ENCODE measurements around the gene NCBP2L.

The NCBP2L gene

GRCh38 chrX:107777536-107777832, at the start of gene NCBP2L:
Gene NCBP2L (plus strand): TSS chrX:107777733. CDS start chrX:107794221, 16,488 bp downstream.
- TF ChIP-seq REST (IDR thresholded peaks at IDR 0.05; ENCODE audit: low read depth): no peak
- TF ChIP-seq TAF1 (IDR thresholded peaks at IDR 0.05; ENCODE audit: low read depth): no peak
- no peak for TF ChIP-seq MAX (IDR thresholded peaks at IDR 0.05)
- no peak for TF ChIP-seq TCF12 (IDR thresholded peaks at IDR 0.05; ENCODE audit: low read depth)
- TF ChIP-seq RAD21 (IDR thresholded peaks at IDR 0.05; ENCODE audit: low read depth): no peak
- TF ChIP-seq ZBTB7A (IDR thresholded peaks at IDR 0.05; ENCODE audit: low read depth): no peak

GRCh38 chrX:107728371-107729099, 49.0 kb upstream of the NCBP2L start:
- TF ChIP-seq YY1 (IDR thresholded peaks at IDR 0.05; ENCODE audit: low read depth) (no peak), CEBPB (IDR thresholded peaks at IDR 0.05) (no peak), CREB1 (IDR thresholded peaks at IDR 0.05; ENCODE audit: low read depth) (no peak), MAX (IDR thresholded peaks at IDR 0.05) (no peak)

- TF ChIP-seq EP300 (IDR thresholded peaks at IDR 0.05; ENCODE audit: borderline replicate concordance) (no peak), REST (IDR thresholded peaks at IDR 0.05; ENCODE audit: low read depth) (no peak), FOXM1 (IDR thresholded peaks at IDR 0.05; ENCODE audit: borderline replicate concordance, low read depth) (no peak), NFIC (IDR thresholded peaks at IDR 0.05) (no peak), RAD21 (IDR thresholded peaks at IDR 0.05; ENCODE audit: low read depth) (no peak), CEBPB (IDR thresholded peaks at IDR 0.05) (no peak)
Observed at GRCh38 chrX:107729558-107730297, 47.8 kb upstream of the NCBP2L start.

GRCh38 chrX:107730298-107730655, 47.3 kb upstream of the NCBP2L start:
- TF ChIP-seq FOXM1 (IDR thresholded peaks at IDR 0.05; ENCODE audit: borderline replicate concordance, low read depth) (no peak), TAF1 (IDR thresholded peaks at IDR 0.05; ENCODE audit: low read depth) (no peak), ZBTB7A (IDR thresholded peaks at IDR 0.05; ENCODE audit: low read depth) (no peak), CREB1 (IDR thresholded peaks at IDR 0.05; ENCODE audit: low read depth) (no peak), NFIC (IDR thresholded peaks at IDR 0.05) (no peak), CEBPB (IDR thresholded peaks at IDR 0.05) (no peak)

GRCh38 chrX:107730991-107731766, 46.4 kb upstream of the NCBP2L start:
- no peak for TF ChIP-seq NFIC (IDR thresholded peaks at IDR 0.05)

GRCh38 chrX:107731831-107732502, 45.6 kb upstream of the NCBP2L start:
- TF ChIP-seq EP300 (IDR thresholded peaks at IDR 0.05; ENCODE audit: borderline replicate concordance): 0 out of 2 replicates have a peak, but pooled peaks have one; percentile 30
- peak; percentile 88 for TF ChIP-seq NFIC (IDR thresholded peaks at IDR 0.05)
- no peak for TF ChIP-seq FOXM1 (IDR thresholded peaks at IDR 0.05; ENCODE audit: borderline replicate concordance, low read depth)
- TF ChIP-seq TEAD4 (IDR thresholded peaks at IDR 0.05): peak; percentile 14; the same call in 1 of the 2 replicates
- 0 out of 2 replicates have a peak, but pooled peaks have one; percentile 27 for TF ChIP-seq MAX (IDR thresholded peaks at IDR 0.05)
- peak; percentile 46 for TF ChIP-seq TCF12 (IDR thresholded peaks at IDR 0.05; ENCODE audit: low read depth)
- no peak for TF ChIP-seq RAD21 (IDR thresholded peaks at IDR 0.05; ENCODE audit: low read depth)

- TF ChIP-seq USF1 (IDR thresholded peaks at IDR 0.05) (no peak), ZBTB7A (IDR thresholded peaks at IDR 0.05; ENCODE audit: low read depth) (no peak), EP300 (IDR thresholded peaks at IDR 0.05; ENCODE audit: borderline replicate concordance) (no peak), TEAD4 (IDR thresholded peaks at IDR 0.05) (no peak), NFIC (IDR thresholded peaks at IDR 0.05) (no peak), TCF12 (IDR thresholded peaks at IDR 0.05; ENCODE audit: low read depth) (no peak), FOXM1 (IDR thresholded peaks at IDR 0.05; ENCODE audit: borderline replicate concordance, low read depth) (no peak), CREB1 (IDR thresholded peaks at IDR 0.05; ENCODE audit: low read depth) (no peak), REST (IDR thresholded peaks at IDR 0.05; ENCODE audit: low read depth) (no peak), TAF1 (IDR thresholded peaks at IDR 0.05; ENCODE audit: low read depth) (no peak), MAX (IDR thresholded peaks at IDR 0.05) (no peak), EGR1 (IDR thresholded peaks at IDR 0.05) (no peak), YY1 (IDR thresholded peaks at IDR 0.05; ENCODE audit: low read depth) (no peak), CEBPB (IDR thresholded peaks at IDR 0.05) (no peak), RAD21 (IDR thresholded peaks at IDR 0.05; ENCODE audit: low read depth) (no peak)
Observed at GRCh38 chrX:107733686-107734085, 43.8 kb upstream of the NCBP2L start.
